ENCODE measurements around the gene ACACA. TPM values are rescaled to one million over a fixed set of nuclear protein-coding genes. Genes with fewer than 3 reads are reported as not detected.

Gene ACACA
- total RNA-seq, 1 donor, result 89.4 TPM

DNA sequence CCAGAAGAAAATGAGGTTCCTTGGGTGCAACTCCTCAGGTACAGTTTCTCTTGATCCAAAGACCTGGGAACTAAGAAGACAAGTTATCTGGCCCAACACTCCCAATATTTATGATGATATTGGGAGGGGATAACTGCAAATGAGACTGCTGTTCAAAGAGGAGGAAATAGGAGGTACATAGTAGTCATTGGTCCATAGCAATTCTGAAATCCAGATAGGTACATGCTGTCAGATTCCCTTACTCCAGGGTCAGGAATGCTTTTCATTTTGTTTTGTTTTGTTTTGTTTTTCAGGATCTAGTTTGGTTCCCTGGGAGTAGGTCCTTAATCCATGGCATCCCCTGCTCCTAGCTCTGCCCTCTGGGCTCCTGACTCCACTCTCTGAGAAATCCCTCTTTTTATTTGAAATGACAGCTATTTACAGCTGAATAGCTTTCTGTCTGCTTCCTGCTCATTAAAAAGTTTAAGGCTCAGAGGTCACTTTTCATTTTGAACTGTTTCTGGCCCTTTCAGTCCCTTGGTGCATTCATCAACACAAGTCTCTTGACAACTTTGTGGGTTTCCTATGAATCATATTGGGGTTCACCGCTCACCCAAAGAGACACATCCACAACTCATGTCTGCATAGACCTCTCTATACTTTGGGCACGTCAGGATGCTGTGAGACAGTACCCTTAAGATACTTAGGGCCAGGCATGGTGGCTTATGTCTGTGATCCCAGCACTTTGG is 141.0 kb downstream of the ACACA start:
- TF ChIP-seq, protein P1, sequence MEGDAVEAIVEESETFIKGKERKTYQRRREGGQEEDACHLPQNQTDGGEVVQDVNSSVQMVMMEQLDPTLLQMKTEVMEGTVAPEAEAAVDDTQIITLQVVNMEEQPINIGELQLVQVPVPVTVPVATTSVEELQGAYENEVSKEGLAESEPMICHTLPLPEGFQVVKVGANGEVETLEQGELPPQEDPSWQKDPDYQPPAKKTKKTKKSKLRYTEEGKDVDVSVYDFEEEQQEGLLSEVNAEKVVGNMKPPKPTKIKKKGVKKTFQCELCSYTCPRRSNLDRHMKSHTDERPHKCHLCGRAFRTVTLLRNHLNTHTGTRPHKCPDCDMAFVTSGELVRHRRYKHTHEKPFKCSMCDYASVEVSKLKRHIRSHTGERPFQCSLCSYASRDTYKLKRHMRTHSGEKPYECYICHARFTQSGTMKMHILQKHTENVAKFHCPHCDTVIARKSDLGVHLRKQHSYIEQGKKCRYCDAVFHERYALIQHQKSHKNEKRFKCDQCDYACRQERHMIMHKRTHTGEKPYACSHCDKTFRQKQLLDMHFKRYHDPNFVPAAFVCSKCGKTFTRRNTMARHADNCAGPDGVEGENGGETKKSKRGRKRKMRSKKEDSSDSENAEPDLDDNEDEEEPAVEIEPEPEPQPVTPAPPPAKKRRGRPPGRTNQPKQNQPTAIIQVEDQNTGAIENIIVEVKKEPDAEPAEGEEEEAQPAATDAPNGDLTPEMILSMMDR (IDR thresholded peaks at IDR 0.05; ENCODE audit: insufficient read depth, low read depth, low read length), result no peak
- DNase-seq (ENCODE audit: low read depth), result no peak
- no peak overlapping the region for H3K4me3 ChIP-seq (ENCODE audit: low read depth, low read length)

- TF ChIP-seq, protein P1 (IDR thresholded peaks at IDR 0.05; ENCODE audit: insufficient read depth, low read depth, low read length), result no peak
- DNase-seq (ENCODE audit: low read depth), result peak; percentile 28
- no peak overlapping the region for H3K4me3 ChIP-seq (ENCODE audit: low read depth, low read length)
Measured at GRCh38 chr17:37261286-37261685, 145.3 kb downstream of the ACACA start.

DNA sequence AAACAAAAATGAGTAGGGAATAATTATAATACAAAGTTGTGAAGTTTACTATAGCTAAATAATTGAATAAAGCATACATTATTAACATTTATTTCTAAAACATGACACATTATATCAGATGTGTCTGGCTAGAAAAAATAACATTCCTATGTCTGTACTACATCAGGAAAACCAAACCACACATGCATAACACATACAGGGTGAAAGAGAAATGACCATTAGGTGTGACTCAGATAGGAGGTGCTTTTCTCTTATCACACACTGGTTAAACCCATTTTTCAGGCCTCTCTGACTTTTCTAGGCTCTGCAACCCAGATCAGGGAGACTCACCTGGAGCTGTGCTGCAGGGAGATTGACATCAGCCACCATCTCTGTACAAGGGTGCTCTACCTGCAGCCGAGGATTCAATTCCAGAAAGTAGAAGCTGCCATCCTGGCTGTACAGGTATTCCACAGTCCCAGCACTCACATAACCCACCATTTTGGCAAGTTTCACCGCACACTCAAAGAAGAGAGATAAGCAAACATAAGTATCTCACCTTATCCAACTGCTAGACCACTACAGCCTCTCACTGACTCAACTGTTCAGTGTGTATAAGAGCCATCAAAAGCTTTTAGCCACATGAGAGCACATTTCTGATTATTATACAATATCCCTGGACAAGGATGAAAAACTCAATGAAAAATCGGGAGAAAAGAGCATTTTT is 147.5 kb downstream of the ACACA start:
- TF ChIP-seq, protein P1 (IDR thresholded peaks at IDR 0.05; ENCODE audit: insufficient read depth, low read depth, low read length), result no peak
- no peak for DNase-seq (ENCODE audit: low read depth)
- no peak overlapping the region for H3K4me3 ChIP-seq (ENCODE audit: low read depth, low read length)

DNA sequence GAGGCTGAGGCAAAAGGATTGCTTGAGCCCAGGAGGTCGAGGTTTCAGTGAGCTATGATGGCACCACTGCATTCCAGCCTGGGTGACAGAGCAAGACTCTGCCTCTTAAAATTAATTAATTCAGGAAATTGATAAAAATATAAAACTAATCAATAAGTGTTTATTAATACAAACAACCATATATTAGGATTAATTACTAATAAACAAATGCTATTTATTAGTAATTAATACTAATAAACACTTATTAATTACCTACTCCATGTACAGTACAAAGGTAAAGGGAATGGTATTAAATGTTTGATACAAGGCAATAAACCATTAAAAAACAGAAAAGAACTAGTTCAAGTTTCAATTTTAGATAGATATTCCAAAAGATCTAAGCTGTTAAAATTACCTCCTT is 150.0 kb downstream of the ACACA start:
- TF ChIP-seq, protein P1 (IDR thresholded peaks at IDR 0.05; ENCODE audit: insufficient read depth, low read depth, low read length), result no peak
- no peak for DNase-seq (ENCODE audit: low read depth)
- H3K4me3 ChIP-seq (ENCODE audit: low read depth, low read length), result no peak overlapping the region

DNA sequence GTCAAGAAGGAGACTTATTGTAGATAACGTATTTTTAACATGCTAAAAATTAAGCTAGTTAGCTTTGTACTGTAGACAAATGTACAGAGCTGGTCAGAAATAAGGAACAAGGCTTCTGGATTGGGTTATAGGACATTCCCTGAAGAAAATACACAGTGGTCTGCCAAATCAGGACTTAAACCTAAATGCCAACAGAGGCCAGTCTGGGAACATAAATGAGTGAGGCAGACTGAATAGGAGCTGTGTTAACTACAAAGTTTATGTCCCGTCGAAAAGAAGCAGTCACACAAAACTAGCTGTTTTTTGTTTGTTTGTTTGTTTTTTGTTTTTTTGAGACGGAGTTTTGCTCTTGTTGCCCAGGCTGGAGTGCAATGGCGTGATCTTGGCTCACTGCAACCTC is 151.2 kb downstream of the ACACA start:
- DNase-seq (ENCODE audit: low read depth), result no peak
- no peak overlapping the region for H3K4me3 ChIP-seq (ENCODE audit: low read depth, low read length)
- TF ChIP-seq, protein P1 (IDR thresholded peaks at IDR 0.05; ENCODE audit: insufficient read depth, low read depth, low read length), result no peak

- TF ChIP-seq, protein P1 (IDR thresholded peaks at IDR 0.05; ENCODE audit: insufficient read depth, low read depth, low read length), result no peak
- DNase-seq (ENCODE audit: low read depth), result no peak
- no peak overlapping the region for H3K4me3 ChIP-seq (ENCODE audit: low read depth, low read length)
Measured at GRCh38 chr17:37247825-37248224, 158.8 kb downstream of the ACACA start.

Measured in fibroblast of villous mesenchyme (primary cell).